PC-3 (cell line): ENCODE results near the gene VSIG1.

Experiments used
- CTCF ChIP-seq: fragments of 300-600 bp; sonication (generic); conservative IDR thresholded peaks from 2 replicates; pipeline ENCODE4 v1.5.1; 2017; ENCODE audit warnings: antibody characterized with exemption, low read depth, mild to moderate bottlenecking, low read length
- EZH2phosphoT487 ChIP-seq: fragments of 300-600 bp; sonication (generic); IDR thresholded peaks from 2 replicates; pipeline ENCODE4 v1.6.1; 2018; ENCODE audit warnings: mild to moderate bottlenecking, antibody characterized with exemption, low read length, borderline replicate concordance

DNA sequence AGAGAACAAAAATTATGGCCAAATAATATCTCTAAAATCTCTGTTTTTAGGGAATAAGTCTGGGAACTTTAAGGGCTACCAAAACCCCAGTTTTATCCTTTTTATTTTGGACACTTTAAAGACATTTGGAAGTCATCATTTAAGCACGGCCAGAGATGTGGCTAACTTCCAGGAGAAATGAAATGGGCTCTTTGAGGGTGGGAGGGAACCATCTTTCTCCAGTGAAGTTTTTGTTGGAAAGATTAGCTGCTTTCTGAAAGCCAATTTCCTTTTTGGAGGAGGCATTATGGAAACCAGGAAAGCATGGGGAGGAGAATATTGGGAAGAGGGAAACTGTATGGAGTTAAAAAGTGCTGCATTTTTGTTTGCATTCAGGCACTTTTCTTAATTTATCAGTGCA, 4.8 kb downstream of the VSIG1 start:
- TF ChIP-seq CTCF (no peak), EZH2phosphoT487 (no peak)
